Measurements from ENCODE around the gene SRMS.

GRCh38 chr20:63501818-63502670, 45.5 kb downstream of the SRMS start:
- TF ChIP-seq, protein P1, sequence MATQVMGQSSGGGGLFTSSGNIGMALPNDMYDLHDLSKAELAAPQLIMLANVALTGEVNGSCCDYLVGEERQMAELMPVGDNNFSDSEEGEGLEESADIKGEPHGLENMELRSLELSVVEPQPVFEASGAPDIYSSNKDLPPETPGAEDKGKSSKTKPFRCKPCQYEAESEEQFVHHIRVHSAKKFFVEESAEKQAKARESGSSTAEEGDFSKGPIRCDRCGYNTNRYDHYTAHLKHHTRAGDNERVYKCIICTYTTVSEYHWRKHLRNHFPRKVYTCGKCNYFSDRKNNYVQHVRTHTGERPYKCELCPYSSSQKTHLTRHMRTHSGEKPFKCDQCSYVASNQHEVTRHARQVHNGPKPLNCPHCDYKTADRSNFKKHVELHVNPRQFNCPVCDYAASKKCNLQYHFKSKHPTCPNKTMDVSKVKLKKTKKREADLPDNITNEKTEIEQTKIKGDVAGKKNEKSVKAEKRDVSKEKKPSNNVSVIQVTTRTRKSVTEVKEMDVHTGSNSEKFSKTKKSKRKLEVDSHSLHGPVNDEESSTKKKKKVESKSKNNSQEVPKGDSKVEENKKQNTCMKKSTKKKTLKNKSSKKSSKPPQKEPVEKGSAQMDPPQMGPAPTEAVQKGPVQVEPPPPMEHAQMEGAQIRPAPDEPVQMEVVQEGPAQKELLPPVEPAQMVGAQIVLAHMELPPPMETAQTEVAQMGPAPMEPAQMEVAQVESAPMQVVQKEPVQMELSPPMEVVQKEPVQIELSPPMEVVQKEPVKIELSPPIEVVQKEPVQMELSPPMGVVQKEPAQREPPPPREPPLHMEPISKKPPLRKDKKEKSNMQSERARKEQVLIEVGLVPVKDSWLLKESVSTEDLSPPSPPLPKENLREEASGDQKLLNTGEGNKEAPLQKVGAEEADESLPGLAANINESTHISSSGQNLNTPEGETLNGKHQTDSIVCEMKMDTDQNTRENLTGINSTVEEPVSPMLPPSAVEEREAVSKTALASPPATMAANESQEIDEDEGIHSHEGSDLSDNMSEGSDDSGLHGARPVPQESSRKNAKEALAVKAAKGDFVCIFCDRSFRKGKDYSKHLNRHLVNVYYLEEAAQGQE (IDR thresholded peaks at IDR 0.05; ENCODE audit: borderline replicate concordance), result no peak
- TF ChIP-seq RAD21 (conservative IDR thresholded peaks at IDR 0.05) (no peak), TAF1 (IDR thresholded peaks at IDR 0.05; ENCODE audit: low read depth) (no peak)

All from neural cell (in vitro differentiated cells).